Measurements from ENCODE around the gene SORT1.

Gene SORT1

GRCh38 chr1:109404838-109405237, 7.1 kb upstream of the SORT1 start:
- TF ChIP-seq CTCF (conservative IDR thresholded peaks at IDR 0.05) = no peak
- TF ChIP-seq ZFX (IDR thresholded peaks at IDR 0.05) = no peak
- no peak overlapping the region for H3K27ac ChIP-seq

DNA sequence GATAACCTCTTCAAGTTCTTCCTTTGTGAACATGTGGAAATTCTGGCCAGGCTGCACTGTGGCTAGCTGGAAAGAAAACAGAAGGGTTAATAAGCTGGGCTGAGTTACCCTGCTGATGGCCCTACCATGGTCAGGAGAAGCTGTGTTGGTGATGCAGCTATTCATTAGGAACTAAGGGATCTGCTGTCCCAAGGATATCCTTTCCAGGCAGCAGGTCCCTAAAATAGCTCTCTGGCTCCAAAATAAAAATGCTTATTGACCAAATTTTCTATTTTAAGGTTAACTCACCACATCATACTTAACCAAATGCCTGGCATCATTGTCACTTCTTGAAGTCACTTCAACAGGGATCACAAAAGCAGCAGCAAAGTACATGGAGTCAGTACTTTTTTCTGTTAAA, 4.3 kb upstream of the SORT1 start:
- no peak overlapping the region for H3K27ac ChIP-seq
- no peak for TF ChIP-seq CTCF (conservative IDR thresholded peaks at IDR 0.05)
- no peak for TF ChIP-seq ZFX (IDR thresholded peaks at IDR 0.05)

DNA sequence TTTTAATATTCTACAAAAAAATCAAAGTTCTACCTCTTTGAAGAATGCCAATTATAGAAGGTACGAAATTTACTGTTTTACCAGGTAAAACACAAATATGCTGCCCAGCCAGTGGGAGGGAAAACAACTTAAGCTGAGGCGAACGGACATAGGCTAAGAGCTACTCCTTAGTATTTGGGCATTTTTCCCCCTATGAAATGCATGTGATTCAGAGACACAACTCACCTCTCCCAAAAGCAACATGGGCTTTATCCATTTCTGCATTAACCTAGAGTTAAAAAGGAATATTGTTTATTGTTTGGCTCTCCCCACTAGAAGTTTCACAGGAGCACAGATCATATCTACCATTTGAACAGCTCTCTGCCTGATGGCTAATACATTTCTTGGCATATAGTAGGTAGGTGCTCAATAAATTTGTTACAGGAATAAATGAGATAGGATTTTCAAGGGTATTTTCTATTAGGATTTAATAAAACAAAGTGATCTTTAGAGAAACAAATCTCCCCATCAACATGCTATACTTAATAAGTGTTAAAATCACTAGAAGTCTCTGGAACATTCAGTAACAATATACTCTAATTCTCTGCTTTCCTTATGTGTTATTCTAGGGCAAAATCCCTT, 2.4 kb upstream of the SORT1 start:
- TF ChIP-seq ZFX (IDR thresholded peaks at IDR 0.05) (no peak), CTCF (conservative IDR thresholded peaks at IDR 0.05) (no peak)
- no peak overlapping the region for H3K27ac ChIP-seq

DNA sequence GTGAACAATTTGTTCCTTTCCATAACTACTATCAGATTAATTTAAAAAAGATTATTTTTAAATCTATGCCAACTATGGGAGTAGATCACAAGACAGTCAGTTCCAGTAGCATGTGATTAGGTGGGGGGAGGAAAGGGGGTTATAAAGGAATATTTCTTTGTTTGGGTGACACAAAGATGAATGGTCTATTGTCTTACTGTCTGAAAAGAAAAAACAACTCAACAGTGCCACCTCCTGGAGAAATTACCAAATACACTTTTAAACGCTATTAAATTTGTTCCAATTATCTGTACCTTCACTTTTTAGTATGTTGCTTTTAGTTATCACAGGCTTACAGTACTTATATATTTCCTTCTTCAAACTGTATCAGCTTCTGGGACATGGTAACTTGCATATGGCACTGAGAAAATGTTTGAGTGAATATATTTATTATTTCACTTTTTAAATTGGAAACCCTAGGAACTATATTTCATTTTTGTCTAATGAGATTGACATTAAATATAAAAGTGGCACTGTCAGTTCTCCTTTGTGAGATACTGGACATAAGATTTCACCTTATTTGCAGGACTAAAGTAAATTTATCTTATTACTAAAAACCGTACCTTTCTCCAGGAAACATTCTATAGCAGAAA, 1.7 kb upstream of the SORT1 start:
- no peak overlapping the region for H3K27ac ChIP-seq
- TF ChIP-seq ZFX (IDR thresholded peaks at IDR 0.05) = no peak
- TF ChIP-seq CTCF (conservative IDR thresholded peaks at IDR 0.05) = peak; percentile 76

DNA sequence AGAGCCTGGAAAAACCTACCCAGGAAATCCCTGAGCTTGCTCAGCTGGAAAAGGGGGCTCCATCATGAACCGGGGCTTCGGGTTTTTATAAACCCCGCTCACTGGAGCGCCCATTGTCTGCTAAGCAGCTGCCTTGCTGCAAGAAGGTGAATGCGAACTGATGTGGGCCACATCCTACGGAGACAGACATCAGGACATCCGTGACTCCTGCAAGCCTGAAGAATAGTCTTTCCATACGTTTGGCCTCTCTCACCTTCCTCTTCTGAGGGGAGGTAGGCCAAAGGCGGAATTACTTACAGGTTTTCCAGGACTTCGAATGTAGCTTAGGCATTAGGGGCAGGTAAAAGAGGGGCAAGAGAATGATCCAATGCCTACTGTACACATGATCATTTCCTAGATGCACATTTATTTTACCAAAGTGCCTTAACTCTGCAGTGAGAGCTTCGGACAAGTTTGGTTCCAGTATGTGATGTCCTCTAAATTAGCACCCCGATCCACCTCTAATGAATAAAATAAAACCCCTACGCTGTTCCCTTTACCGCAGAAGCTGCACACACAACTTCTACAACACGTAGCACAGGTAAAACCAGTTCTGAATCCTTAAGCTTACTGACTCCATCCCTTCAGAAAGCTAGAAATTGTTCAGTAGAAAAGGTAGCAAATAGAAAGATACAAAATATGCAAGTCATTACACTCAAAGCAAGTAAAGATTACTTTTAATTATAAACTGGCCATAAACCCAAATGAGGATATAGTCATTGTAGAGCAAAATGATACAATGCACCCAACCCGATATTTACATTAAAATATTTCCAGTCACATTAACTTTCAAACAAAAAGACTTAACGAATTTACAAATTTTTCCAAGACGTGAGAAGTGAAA, 866 bp upstream of the SORT1 start:
- peak overlapping the region; percentile 23; the same call in 1 of the 2 replicates for H3K27ac ChIP-seq
- TF ChIP-seq ZFX (IDR thresholded peaks at IDR 0.05) (no peak), CTCF (conservative IDR thresholded peaks at IDR 0.05) (no peak)

- TF ChIP-seq CTCF (conservative IDR thresholded peaks at IDR 0.05) = no peak
- TF ChIP-seq ZFX (IDR thresholded peaks at IDR 0.05) = no peak
- peak overlapping the region; percentile 23; the same call in 1 of the 2 replicates for H3K27ac ChIP-seq
Observed at GRCh38 chr1:109396871-109397580, 692 bp downstream of the SORT1 start.

Data from C4-2B (cell line).